DMS 273 (cell line): ENCODE data around the gene RIC1.
"Not testable (repeated sequence)": the region's sequence is repeated elsewhere in the genome, so short reads cannot be mapped to it uniquely, and the experiment has no call there.

Source experiments
- DNase-seq: peaks from one replicate; lab custom pipeline; 2025; ENCODE audit not compliant: unreplicated experiment; lab: John Stamatoyannopoulos, UW

RIC1 gene

GRCh38 chr9:5719100-5719926 lies 90.4 kb downstream of the RIC1 start:
- no peak for DNase-seq

DNA sequence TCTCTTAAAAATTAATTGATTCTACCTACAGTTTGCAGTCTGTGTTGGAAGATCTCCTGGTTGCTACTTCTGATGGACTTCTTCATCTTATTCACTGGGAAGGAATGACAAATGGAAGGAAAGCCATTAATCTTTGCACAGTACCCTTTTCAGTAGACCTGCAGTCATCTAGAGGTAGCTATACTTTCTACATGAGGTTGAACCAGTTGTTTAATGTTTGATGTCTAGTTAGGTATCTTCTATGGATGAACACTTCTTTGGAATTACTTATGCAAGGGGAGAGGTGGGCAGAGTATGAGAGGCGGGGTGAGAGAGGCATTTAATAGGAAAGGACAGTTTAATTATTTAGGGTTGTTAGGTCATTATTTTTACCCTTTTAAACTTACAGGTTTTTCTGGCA lies 91.2 kb downstream of the RIC1 start:
- DNase-seq = no peak

GRCh38 chr9:5721279-5722087 lies 92.6 kb downstream of the RIC1 start:
- DNase-seq = no peak

- DNase-seq = not testable (repeated sequence)
Measured at GRCh38 chr9:5722679-5723078, 93.8 kb downstream of the RIC1 start.

GRCh38 chr9:5735072-5735471 lies 106.2 kb downstream of the RIC1 start:
- DNase-seq = no peak

GRCh38 chr9:5736563-5737346 lies 107.8 kb downstream of the RIC1 start:
- DNase-seq = no peak

- no peak for DNase-seq
Measured at GRCh38 chr9:5743109-5743508, 114.2 kb downstream of the RIC1 start.

- no peak for DNase-seq
Measured at GRCh38 chr9:5748438-5748837, 119.5 kb downstream of the RIC1 start.

DNA sequence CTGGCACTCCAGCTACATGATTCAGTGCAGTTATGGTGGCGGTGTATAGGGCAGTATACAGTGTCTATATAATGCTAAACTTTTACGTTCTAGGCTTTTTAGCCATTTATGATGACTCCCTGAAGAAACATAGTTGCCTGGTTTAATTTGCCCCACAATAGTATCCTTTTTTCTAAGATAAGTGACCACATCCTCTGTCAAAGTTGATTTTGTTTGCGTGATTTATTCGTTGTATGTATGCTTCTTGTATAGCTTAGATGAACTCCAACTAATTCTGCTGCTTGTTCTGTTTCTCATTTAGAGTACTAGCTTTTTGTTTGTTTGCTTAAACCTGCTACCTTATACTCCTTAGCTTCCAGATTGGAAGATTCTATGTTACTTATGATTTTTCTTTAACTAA lies 120.4 kb downstream of the RIC1 start:
- no peak for DNase-seq

GRCh38 chr9:5750569-5750968 lies 121.7 kb downstream of the RIC1 start:
- DNase-seq = no peak

DNA sequence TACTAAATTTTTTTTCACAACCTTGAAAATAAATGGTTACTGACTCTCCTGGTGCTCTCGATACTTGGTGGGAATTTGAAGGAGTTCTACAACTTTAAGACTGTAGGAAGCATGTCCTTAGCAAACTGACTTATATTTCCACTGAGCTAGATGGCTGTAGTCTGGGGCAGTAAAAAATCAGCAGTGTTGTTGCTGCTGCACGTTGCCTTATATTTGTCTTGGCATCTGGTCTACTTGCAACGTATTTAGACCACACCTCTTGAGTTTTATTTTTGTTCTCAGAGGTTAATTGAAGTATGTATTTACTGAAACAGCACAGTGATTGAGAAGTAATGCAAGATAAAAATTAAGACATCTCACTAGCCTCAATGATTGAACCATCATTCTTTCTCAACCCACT lies 127.7 kb downstream of the RIC1 start:
- no peak for DNase-seq

DNA sequence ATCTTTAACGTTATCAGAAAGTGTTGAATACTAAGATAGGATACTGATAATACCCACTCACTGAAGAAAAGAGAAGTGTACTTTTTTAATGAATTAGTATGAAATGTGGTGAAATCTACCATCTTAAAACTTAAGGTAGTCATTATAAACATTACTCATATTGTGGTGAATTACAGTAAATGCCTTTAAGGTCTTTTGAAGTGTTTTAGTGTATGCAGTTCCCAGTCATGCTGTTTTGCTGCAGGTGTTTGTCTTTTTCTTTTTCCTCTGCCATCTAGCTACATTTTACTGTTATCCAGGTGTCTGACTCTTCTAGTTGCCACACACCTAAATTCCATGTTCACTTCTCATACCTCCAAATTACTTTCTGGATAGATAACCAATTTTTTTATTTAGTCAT lies 131.4 kb downstream of the RIC1 start:
- DNase-seq = no peak

DNA sequence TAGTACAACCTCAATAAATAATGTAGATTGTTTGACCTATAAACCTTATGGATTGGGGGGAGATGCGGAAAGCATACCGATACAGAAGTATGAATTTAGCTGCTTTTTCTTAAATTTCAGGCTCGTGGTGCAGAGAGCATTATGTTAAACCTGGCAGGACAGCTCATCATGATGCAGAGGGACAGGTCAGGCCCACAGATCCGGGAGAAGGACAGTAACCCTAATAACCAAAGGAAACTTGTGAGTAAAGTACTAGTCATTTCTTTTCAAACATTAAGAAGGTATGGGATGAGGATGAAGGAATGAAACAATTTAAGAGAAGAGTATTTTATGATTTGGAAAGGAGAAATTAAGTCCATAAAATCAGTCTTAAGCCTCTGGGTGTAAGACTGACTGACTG lies 133.5 kb downstream of the RIC1 start:
- no peak for DNase-seq

GRCh38 chr9:5764130-5764868 lies 135.4 kb downstream of the RIC1 start:
- DNase-seq = no peak

GRCh38 chr9:5767968-5768932 lies 139.3 kb downstream of the RIC1 start:
- no peak for DNase-seq

DNA sequence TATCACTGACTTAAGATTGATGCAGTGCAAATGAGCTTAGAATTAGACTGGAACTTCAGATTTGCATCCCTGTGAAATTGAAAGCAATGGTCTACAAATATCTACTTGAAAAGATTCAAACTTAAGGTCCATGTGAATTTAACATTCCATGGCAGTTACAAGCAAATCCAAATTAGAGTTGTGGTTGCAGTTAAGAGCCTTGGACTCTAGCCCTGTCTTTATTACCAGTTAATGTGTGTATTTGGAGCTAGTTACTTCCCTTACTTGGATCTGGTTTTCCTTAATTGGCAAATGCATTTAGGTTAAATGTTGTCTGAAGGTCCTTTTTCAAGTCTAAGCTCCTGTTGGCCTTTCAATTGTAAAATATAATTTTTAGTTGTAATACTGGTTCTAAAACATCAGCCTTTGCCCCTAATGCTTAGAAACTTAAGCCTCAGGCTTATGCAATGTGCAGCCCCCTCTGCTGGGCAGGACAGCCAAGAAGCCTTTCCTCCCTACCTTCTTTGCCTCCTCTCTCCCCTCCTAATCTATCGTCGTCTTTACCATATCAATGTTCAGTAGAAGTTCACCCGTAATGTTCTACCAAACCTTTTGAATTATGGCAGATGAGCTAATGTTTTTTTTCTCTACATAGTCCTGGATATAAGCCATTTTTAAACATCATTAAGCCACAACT lies 144.6 kb downstream of the RIC1 start:
- no peak for DNase-seq

DNA sequence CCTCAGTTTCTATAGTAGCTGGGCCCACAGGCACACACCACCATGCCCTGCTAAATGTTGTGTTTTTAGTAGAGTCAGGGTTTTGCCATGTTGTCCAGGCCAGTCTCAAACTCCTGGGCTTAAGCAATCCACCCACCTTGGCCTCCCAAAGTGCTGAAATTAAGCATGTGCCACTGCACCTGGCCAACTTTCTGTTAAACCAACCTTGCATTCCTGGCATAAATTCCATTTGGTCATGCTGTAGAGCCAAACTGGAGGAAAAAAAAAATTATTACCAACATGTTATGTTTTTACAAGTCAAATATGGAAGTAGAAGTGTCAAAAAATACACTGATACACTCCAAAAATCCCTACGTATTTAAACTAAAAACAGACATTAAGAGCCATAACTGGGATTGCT lies 149.9 kb downstream of the RIC1 start:
- DNase-seq = no peak

DNA sequence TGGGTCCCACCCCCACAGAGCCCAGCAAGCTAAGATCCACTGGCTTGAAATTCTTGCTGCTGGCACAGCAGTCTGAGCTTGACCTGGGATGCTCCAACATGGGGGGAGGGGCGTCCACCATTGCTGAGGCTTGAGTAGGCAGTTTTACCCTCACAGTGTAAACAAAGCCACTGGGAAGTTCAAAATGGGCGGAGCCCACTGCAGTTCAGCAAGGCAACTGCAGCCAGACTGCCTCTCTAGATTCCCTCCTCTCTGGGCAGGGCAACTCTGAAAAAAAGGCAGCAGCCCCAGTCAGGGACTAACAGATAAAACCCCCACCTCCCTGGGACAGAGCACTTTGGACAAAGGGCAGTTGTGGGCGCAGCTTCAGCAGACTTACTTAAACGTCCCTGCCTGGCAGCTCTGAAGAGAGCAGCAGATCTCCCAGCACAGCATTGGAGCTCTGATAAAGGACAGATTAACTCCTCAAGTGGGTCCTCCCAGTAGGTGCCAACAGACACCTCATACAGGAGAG lies 150.9 kb downstream of the RIC1 start:
- not testable (repeated sequence) for DNase-seq

- DNase-seq = not testable (repeated sequence)
Measured at GRCh38 chr9:5783420-5783819, 154.5 kb downstream of the RIC1 start.
